ENCODE data around the gene DIP2C.

- TF ChIP-seq USF1 (CRISPR knock-in tag; IDR thresholded peaks at IDR 0.05) (no peak), CTCF (IDR thresholded peaks at IDR 0.05) (no peak), ZNF138 (CRISPR knock-in tag; conservative IDR thresholded peaks at IDR 0.05) (no peak), FOXP1 (CRISPR knock-in tag; IDR thresholded peaks at IDR 0.05; ENCODE audit: borderline replicate concordance) (no peak)
These were observed 275.8 kb downstream of the DIP2C start for GRCh38 chr10:413662-414071.

Data from WTC11 (cell line).